ENCODE data around the gene ZBTB25.

DNA sequence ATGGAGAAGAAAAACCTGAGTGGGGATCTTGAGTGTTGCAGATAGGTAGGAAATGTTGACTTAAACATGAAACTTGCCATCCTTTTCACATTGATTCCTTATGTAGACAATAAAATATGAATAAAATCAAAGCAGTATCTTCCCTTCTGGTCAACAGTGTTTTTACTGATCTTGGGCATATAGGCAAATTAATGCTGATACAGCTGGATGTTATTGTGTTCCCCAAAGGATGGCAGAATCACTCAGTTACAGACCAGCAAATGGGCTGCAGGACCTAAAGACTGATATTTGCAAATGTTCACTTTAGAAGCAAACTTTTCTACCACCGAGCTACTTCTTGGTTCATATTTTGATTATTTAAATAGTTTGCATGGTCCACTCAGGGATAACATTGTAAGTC lies 81.6 kb downstream of the ZBTB25 start:
- TF ChIP-seq, protein P1, sequence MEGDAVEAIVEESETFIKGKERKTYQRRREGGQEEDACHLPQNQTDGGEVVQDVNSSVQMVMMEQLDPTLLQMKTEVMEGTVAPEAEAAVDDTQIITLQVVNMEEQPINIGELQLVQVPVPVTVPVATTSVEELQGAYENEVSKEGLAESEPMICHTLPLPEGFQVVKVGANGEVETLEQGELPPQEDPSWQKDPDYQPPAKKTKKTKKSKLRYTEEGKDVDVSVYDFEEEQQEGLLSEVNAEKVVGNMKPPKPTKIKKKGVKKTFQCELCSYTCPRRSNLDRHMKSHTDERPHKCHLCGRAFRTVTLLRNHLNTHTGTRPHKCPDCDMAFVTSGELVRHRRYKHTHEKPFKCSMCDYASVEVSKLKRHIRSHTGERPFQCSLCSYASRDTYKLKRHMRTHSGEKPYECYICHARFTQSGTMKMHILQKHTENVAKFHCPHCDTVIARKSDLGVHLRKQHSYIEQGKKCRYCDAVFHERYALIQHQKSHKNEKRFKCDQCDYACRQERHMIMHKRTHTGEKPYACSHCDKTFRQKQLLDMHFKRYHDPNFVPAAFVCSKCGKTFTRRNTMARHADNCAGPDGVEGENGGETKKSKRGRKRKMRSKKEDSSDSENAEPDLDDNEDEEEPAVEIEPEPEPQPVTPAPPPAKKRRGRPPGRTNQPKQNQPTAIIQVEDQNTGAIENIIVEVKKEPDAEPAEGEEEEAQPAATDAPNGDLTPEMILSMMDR (IDR thresholded peaks at IDR 0.05; ENCODE audit: low read depth, low read length): no peak
- no peak for TF ChIP-seq EZH2phosphoT487 (IDR thresholded peaks at IDR 0.05; ENCODE audit: low read depth)

All from OCI-LY3 (cell line).